H1 (cell line): ENCODE measurements around the gene POGZ.

Experiments used
- EGR1 ChIP-seq: IDR thresholded peaks from 2 replicates; pipeline ENCODE4 v1.6.1; 2011; ENCODE audit warnings: low read depth, low read length, borderline replicate concordance
- EP300 ChIP-seq, 2 experiments: IDR thresholded peaks; 1 replicate in 1 of 2; 2 replicates in 1 of 2; pipeline ENCODE4 v1.6.1; 2011 to 2012; ENCODE audit warnings: low read depth in 2 of 2, low read length in 2 of 2, mild to moderate bottlenecking in 2 of 2, borderline replicate concordance in 1 of 2, inconsistent platforms in 1 of 2, moderate library complexity in 1 of 2
- EZH2 ChIP-seq: fragments of 200-600 bp; sonication (generic); IDR thresholded peaks from 2 replicates; pipeline ENCODE4 v1.7.1; 2012; ENCODE audit warnings: low read depth, mild to moderate bottlenecking, moderate library complexity, low read length, inconsistent platforms; ENCODE audit not compliant: severe bottlenecking
- HDAC6 ChIP-seq: IDR thresholded peaks from one replicate; pipeline ENCODE4 v1.7.1; 2012; ENCODE audit warnings: low read depth, mild to moderate bottlenecking, inconsistent platforms, low read length, moderate library complexity
- POLR2A ChIP-seq, 2 experiments: IDR thresholded peaks; 1 replicate in 1 of 2; 2 replicates in 1 of 2; pipeline ENCODE4 v1.6.1; 2011; ENCODE audit warnings: low read depth in 2 of 2, low read length in 2 of 2, mild to moderate bottlenecking in 2 of 2; ENCODE audit errors: control extremely low read depth in 1 of 2
- POLR2AphosphoS5 ChIP-seq: IDR thresholded peaks from 2 replicates; pipeline ENCODE4 v1.6.1; 2011; ENCODE audit warnings: low read depth, low read length
- RNF2 ChIP-seq: fragments of 200-900, 300-1000 bp; sonication (generic); IDR thresholded peaks from 2 replicates; pipeline ENCODE4 v1.7.1; 2016; ENCODE audit warnings: borderline replicate concordance, low read depth, mild to moderate bottlenecking, antibody characterized with exemption, low read length; ENCODE audit not compliant: poor library complexity, severe bottlenecking; ENCODE audit errors: missing control alignments
- SP1 ChIP-seq: IDR thresholded peaks from 2 replicates; pipeline ENCODE4 v1.6.1; 2011; ENCODE audit warnings: low read depth, low read length
- TAF1 ChIP-seq: IDR thresholded peaks from 2 replicates; pipeline ENCODE4 v1.6.1; 2011; ENCODE audit warnings: mild to moderate bottlenecking, low read depth, low read length
- TF ChIP-seq, protein P1 (sequence below), 3 experiments: IDR thresholded peaks; 1 replicate in 2 of 3; 2 replicates in 1 of 3; pipeline versions ENCODE4 v1.5.1 to v1.6.1; 2011; ENCODE audit warnings: low read length in 3 of 3, mild to moderate bottlenecking in 3 of 3, inconsistent platforms in 2 of 3, low read depth in 1 of 3, moderate library complexity in 1 of 3; ENCODE audit not compliant: insufficient read depth in 1 of 3; ENCODE audit errors: control extremely low read depth in 1 of 3
- TF ChIP-seq, protein P2 (sequence below): IDR thresholded peaks from 2 replicates; pipeline ENCODE4 v1.6.1; 2012; ENCODE audit warnings: inconsistent platforms

DNA sequence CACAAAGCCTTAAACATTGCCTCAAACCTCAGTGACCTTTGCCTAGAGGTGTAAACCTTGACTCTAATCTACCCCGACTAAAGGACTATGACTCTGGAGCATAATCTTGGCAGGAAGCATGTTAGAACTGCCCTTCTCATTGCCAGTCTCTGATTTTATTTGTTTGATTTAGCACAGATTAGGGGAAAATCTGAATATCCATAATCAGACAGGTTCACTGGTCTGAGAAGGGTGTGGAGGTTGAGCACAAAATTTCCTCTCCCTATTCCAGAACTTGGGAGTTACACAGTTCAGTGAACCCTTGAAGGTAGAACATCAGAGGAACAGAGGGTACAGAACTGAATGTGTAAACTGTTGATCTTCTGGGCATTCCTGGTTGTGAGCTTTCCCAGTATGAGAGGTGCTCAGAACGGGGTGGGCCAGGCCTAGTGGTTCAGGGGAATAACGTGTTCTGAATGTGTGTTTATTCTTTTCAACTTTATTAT lies 68.2 kb downstream of the POGZ start:
- TF ChIP-seq, protein P1, sequence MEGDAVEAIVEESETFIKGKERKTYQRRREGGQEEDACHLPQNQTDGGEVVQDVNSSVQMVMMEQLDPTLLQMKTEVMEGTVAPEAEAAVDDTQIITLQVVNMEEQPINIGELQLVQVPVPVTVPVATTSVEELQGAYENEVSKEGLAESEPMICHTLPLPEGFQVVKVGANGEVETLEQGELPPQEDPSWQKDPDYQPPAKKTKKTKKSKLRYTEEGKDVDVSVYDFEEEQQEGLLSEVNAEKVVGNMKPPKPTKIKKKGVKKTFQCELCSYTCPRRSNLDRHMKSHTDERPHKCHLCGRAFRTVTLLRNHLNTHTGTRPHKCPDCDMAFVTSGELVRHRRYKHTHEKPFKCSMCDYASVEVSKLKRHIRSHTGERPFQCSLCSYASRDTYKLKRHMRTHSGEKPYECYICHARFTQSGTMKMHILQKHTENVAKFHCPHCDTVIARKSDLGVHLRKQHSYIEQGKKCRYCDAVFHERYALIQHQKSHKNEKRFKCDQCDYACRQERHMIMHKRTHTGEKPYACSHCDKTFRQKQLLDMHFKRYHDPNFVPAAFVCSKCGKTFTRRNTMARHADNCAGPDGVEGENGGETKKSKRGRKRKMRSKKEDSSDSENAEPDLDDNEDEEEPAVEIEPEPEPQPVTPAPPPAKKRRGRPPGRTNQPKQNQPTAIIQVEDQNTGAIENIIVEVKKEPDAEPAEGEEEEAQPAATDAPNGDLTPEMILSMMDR (IDR thresholded peaks at IDR 0.05; ENCODE audit: control extremely low read depth in 1 of 3, insufficient read depth in 1 of 3, low read depth in 1 of 3, low read length in 3 of 3): no peak
- TF ChIP-seq RNF2 (no peak), POLR2AphosphoS5 (no peak), TAF1 (no peak), EP300 (IDR thresholded peaks at IDR 0.05; ENCODE audit: borderline replicate concordance in 1 of 2, low read depth in 2 of 2, low read length in 2 of 2) (no peak), EZH2 (no peak), SP1 (no peak), POLR2A (IDR thresholded peaks at IDR 0.05; ENCODE audit: control extremely low read depth in 1 of 2, low read depth in 2 of 2, low read length in 2 of 2) (no peak), EGR1 (no peak), HDAC6 (no peak)
- TF ChIP-seq, protein P2, sequence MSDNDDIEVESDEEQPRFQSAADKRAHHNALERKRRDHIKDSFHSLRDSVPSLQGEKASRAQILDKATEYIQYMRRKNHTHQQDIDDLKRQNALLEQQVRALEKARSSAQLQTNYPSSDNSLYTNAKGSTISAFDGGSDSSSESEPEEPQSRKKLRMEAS: no peak
